CD4-positive, alpha-beta T cell treated with Interleukin-17A for 1 hour (primary cell): ENCODE measurements around the gene ZFY.
A peak's percentile ranks its signal among the peaks of the same experiment; 100 is the strongest.
"Not testable (repeated sequence)": the region's sequence is repeated elsewhere in the genome, so short reads cannot be mapped to it uniquely, and the experiment has no call there.

ENCODE experiments used
- DNase-seq: peaks from one replicate; pipeline ENCODE4 v3.0.0-alpha.2; 2020

Gene ZFY

GRCh38 chrY:2979283-2979682, 44.1 kb downstream of the ZFY start:
- DNase-seq: no peak

GRCh38 chrY:2984491-2984890, 49.3 kb downstream of the ZFY start:
- no peak for DNase-seq

GRCh38 chrY:2987178-2987577, 52.0 kb downstream of the ZFY start:
- not testable (repeated sequence) for DNase-seq

GRCh38 chrY:2997369-2997768, 62.2 kb downstream of the ZFY start:
- not testable (repeated sequence) for DNase-seq

GRCh38 chrY:3002190-3002589, 67.0 kb downstream of the ZFY start:
- no peak for DNase-seq

GRCh38 chrY:3002680-3003515, 67.7 kb downstream of the ZFY start:
- DNase-seq: peak; percentile 29

GRCh38 chrY:3003516-3003830, 68.3 kb downstream of the ZFY start:
- peak; percentile 26 for DNase-seq

GRCh38 chrY:3003846-3004245, 68.7 kb downstream of the ZFY start:
- peak; percentile 59 for DNase-seq

GRCh38 chrY:3006031-3006430, 70.8 kb downstream of the ZFY start:
- not testable (repeated sequence) for DNase-seq

GRCh38 chrY:3007967-3008366, 72.8 kb downstream of the ZFY start:
- DNase-seq: no peak

- DNase-seq: no peak
Measured at GRCh38 chrY:3012226-3012625, 77.0 kb downstream of the ZFY start.

- DNase-seq: no peak
Measured at GRCh38 chrY:3016594-3016993, 81.4 kb downstream of the ZFY start.

- DNase-seq: no peak
Measured at GRCh38 chrY:3018546-3018945, 83.4 kb downstream of the ZFY start.

GRCh38 chrY:3019584-3019983, 84.4 kb downstream of the ZFY start:
- DNase-seq: no peak

GRCh38 chrY:3021176-3021575, 86.0 kb downstream of the ZFY start:
- no peak for DNase-seq

GRCh38 chrY:3023606-3024005, 88.4 kb downstream of the ZFY start:
- DNase-seq: no peak

GRCh38 chrY:3025357-3025756, 90.2 kb downstream of the ZFY start:
- DNase-seq: no peak
